K562 (cell line): ENCODE measurements around the gene ETHE1. TPM values are rescaled to one million over a fixed set of nuclear protein-coding genes. Genes with fewer than 3 reads are reported as not detected.

Experiments
- ATAC-seq: fragments of 200-7000 bp; cut with Tn5 transposase; 3 replicates; pipeline ENCODE4 v1.9.1; 2020; ENCODE audit warnings: moderate library complexity
- BruUV-seq: library from RNA; stranded (reverse); fragments of 400-500 nt; replicated peaks from 2 replicates; lab custom pipeline; 2021; lab: Mats Ljungman, UMichigan
- CTCF ChIA-PET: fragments of 300-600 bp; formaldehyde crosslinking; extraction: SDS; loops from one replicate; lab custom pipeline; 2021; ENCODE audit warnings: low intra/inter-chr PET ratio; lab: Yijun Ruan, JAX
- POLR2A ChIA-PET: fragments of 300-600, 350-650 bp; sonication (Branson Sonifier 250); formaldehyde crosslinking; extraction: SDS; loops from one replicate; lab custom pipeline; 2021; ENCODE audit warnings: antibody characterized with exemption, inconsistent platforms; lab: Yijun Ruan, JAX
- DNase-seq, 4 experiments: peaks; one replicate each; pipeline versions ENCODE4 v3.0.0 to v3.0.0-alpha.2; 2011 to 2018; ENCODE audit warnings: low spot score in 3 of 4, mixed read lengths in 3 of 4; ENCODE audit errors: extremely low read depth in 1 of 4
- FAIRE-seq: peaks from 2 replicates; lab custom pipeline; 2011; peaks lifted over from hg19 to GRCh38; lab: Jason Lieb, UNC
- H2AFZ ChIP-seq: 2 replicates; pipeline ENCODE4 v1.6.0; 2011; ENCODE audit warnings: low read depth, low read length, control low read depth, inconsistent platforms
- H3K27ac ChIP-seq: fragments of 200-600 bp; 3 replicates; pipeline ENCODE4 v1.8.0; 2011; ENCODE audit warnings: low read depth, mild to moderate bottlenecking, control low read depth, inconsistent platforms, low read length, moderate library complexity, mixed read lengths; ENCODE audit errors: extremely low read depth
- H3K27me3 ChIP-seq, 2 experiments: fragments of 300-600 bp in 1 of 2; 2 replicates in 1 of 2; 3 replicates in 1 of 2; pipeline versions ENCODE4 v1.6.0 to v1.8.0; 2011; ENCODE audit warnings: inconsistent platforms in 2 of 2, low read length in 2 of 2, mild to moderate bottlenecking in 1 of 2, mixed read lengths in 1 of 2, moderate library complexity in 1 of 2; ENCODE audit not compliant: control insufficient read depth in 2 of 2, insufficient read depth in 2 of 2
- H3K36me3 ChIP-seq: fragments of 300-600 bp; 3 replicates; pipeline ENCODE4 v1.8.0; 2011; ENCODE audit warnings: mild to moderate bottlenecking, low read length, inconsistent platforms; ENCODE audit not compliant: control insufficient read depth, insufficient read depth
- H3K4me1 ChIP-seq, 2 experiments: fragments of 200-600 bp in 1 of 2; replicated peaks in 1 of 2; 2 replicates in 1 of 2; 3 replicates in 1 of 2; pipeline versions ENCODE4 v1.5.1 to v1.8.0; 2011; ENCODE audit warnings: inconsistent platforms in 2 of 2, low read length in 2 of 2, mild to moderate bottlenecking in 1 of 2, mixed read lengths in 1 of 2, moderate library complexity in 1 of 2; ENCODE audit not compliant: control insufficient read depth in 2 of 2, insufficient read depth in 2 of 2
- H3K4me2 ChIP-seq: 2 replicates; pipeline ENCODE4 v1.6.1; 2011; ENCODE audit warnings: low read length, control low read depth, inconsistent platforms, mixed read lengths; ENCODE audit not compliant: insufficient read depth
- H3K4me3 ChIP-seq: fragments of 200-600 bp; sonication (generic), shearing (Covaris generic); 2 replicates; pipeline ENCODE4 v1.5.1; 2016; ENCODE audit warnings: control low read depth, inconsistent platforms
- H3K79me2 ChIP-seq: fragments of 200-600 bp; 3 replicates; pipeline ENCODE4 v1.8.0; 2011; ENCODE audit warnings: low read length, inconsistent platforms; ENCODE audit not compliant: control insufficient read depth, insufficient read depth
- H3K9ac ChIP-seq, 2 experiments: 2 replicates each; pipeline versions ENCODE4 v1.6.0 to v1.6.1; 2011; ENCODE audit warnings: low read depth in 2 of 2, low read length in 2 of 2, control low read depth in 1 of 2, inconsistent platforms in 1 of 2, mild to moderate bottlenecking in 1 of 2, mixed read lengths in 1 of 2; ENCODE audit not compliant: insufficient read depth in 1 of 2
- H3K9me1 ChIP-seq: one replicate; pipeline ENCODE4 v1.6.0; 2011; ENCODE audit warnings: inconsistent platforms, mild to moderate bottlenecking, low read length, moderate library complexity; ENCODE audit not compliant: control insufficient read depth, insufficient read depth
- H3K9me3 ChIP-seq: replicated peaks from 2 replicates; pipeline ENCODE4 v1.5.1; 2011; ENCODE audit warnings: low read depth, low read length, inconsistent platforms; ENCODE audit not compliant: control insufficient read depth, insufficient read depth
- H4K20me1 ChIP-seq: replicated peaks from 2 replicates; pipeline ENCODE4 v1.6.1; 2011; ENCODE audit warnings: low read length, inconsistent platforms, mixed read lengths; ENCODE audit not compliant: control insufficient read depth, insufficient read depth
- ARID1B ChIP-seq: fragments of 450-650 bp; IDR thresholded peaks from 2 replicates; pipeline ENCODE4 v1.6.1; 2016; ENCODE audit warnings: antibody characterized with exemption, mild to moderate bottlenecking, inconsistent platforms
- CBFA2T2 ChIP-seq: fragments of 450-650 bp; conservative IDR thresholded peaks from 2 replicates; pipeline ENCODE4 v1.6.1; 2017; ENCODE audit warnings: mild to moderate bottlenecking
- EHMT2 ChIP-seq: fragments of 450-650 bp; IDR thresholded peaks from 2 replicates; pipeline ENCODE4 v1.6.1; 2018; ENCODE audit warnings: antibody characterized with exemption
- HEY1 ChIP-seq: fragments of 250-450 bp; sonication (Bioruptor Pico); IDR thresholded peaks from 2 replicates; pipeline ENCODE4 v1.5.0; 2020; ENCODE audit warnings: mild to moderate bottlenecking, moderate library complexity, borderline replicate concordance
- JUN ChIP-seq, 2 experiments: sonication (generic) in 1 of 2; formaldehyde crosslinking in 1 of 2; IDR thresholded peaks; 2 replicates each; pipeline versions ENCODE4 v1.6.1 to v1.8.0; 2012 to 2022; ENCODE audit warnings: borderline replicate concordance in 2 of 2, mild to moderate bottlenecking in 2 of 2, improper control_type of control experiment in 1 of 2, low read depth in 1 of 2, low read length in 1 of 2, missing genetic modification reagents in 1 of 2
- MAFF ChIP-seq: IDR thresholded peaks from 2 replicates; pipeline ENCODE4 v1.6.1; 2012; ENCODE audit warnings: low read length, improper control_type of control experiment
- MAFK ChIP-seq: IDR thresholded peaks from 2 replicates; pipeline ENCODE4 v1.6.1; 2011; ENCODE audit warnings: low read length, improper control_type of control experiment
- MEF2A ChIP-seq: IDR thresholded peaks from 2 replicates; pipeline ENCODE4 v1.6.1; 2011; ENCODE audit warnings: low read depth, mild to moderate bottlenecking, low read length, moderate library complexity; ENCODE audit not compliant: control insufficient read depth
- PHF20 ChIP-seq: fragments of 450-650 bp; IDR thresholded peaks from 2 replicates; pipeline ENCODE4 v1.6.1; 2018; ENCODE audit not compliant: partially characterized antibody
- RFX5 ChIP-seq: IDR thresholded peaks from 2 replicates; pipeline ENCODE4 v1.6.1; 2011; ENCODE audit warnings: low read depth, mild to moderate bottlenecking, improper control_type of control experiment, low read length
- SIRT6 ChIP-seq: IDR thresholded peaks from one replicate; pipeline ENCODE4 v1.6.1; 2012; ENCODE audit warnings: low read depth, mild to moderate bottlenecking, control low read depth, inconsistent platforms, low read length, moderate library complexity
- SIX5 ChIP-seq, 2 experiments: IDR thresholded peaks; 2 replicates each; pipeline ENCODE4 v1.6.1; 2011; ENCODE audit warnings: low read length in 2 of 2, borderline replicate concordance in 1 of 2, low read depth in 1 of 2, mild to moderate bottlenecking in 1 of 2, moderate library complexity in 1 of 2; ENCODE audit not compliant: insufficient read depth in 1 of 2
- SMARCA4 ChIP-seq: fragments of 450-650 bp; IDR thresholded peaks from 2 replicates; pipeline ENCODE4 v1.6.1; 2016
- SRSF3 ChIP-seq: fragments of 200-400 bp; formaldehyde crosslinking; IDR thresholded peaks from 2 replicates; pipeline ENCODE4 v1.6.1; 2016; ENCODE audit warnings: mild to moderate bottlenecking, low read length, moderate library complexity; ENCODE audit not compliant: insufficient read depth
- ZNF121 ChIP-seq: sonication (generic); formaldehyde crosslinking; conservative IDR thresholded peaks from 2 replicates; pipeline ENCODE4 v1.8.0; 2022; ENCODE audit warnings: missing genetic modification reagents
- ZNF239 ChIP-seq: fragments of 250-450 bp; sonication (Bioruptor Pico); IDR thresholded peaks from 2 replicates; pipeline ENCODE4 v1.4.0; 2020; ENCODE audit warnings: mild to moderate bottlenecking
- ZNF384 ChIP-seq: IDR thresholded peaks from 2 replicates; pipeline ENCODE4 v1.6.1; 2012; ENCODE audit warnings: low read depth, low read length, improper control_type of control experiment
- ZNF551 ChIP-seq: fragments of 250-450 bp; sonication (Bioruptor Pico); IDR thresholded peaks from 2 replicates; pipeline ENCODE4 v1.5.0; 2021; ENCODE audit warnings: mild to moderate bottlenecking, moderate library complexity
- ZNF766 ChIP-seq: fragments of 200-800 bp; sonication (Bioruptor generic); conservative IDR thresholded peaks from 2 replicates; pipeline ENCODE4 v1.6.1; 2016; ENCODE audit warnings: missing genetic modification characterization, missing compliant biosample characterization
- WGBS: fragments of 100-300 bp; shearing (Covaris generic); methylation state at CpG from one replicate; pipeline ENCODE4 v1.1.6; 2016; ENCODE audit warnings: low coverage, mixed read lengths; ENCODE audit not compliant: insufficient coverage; ENCODE audit errors: missing lambda C conversion rate; 5-methylcytosine and 5-hydroxymethylcytosine counted together
- in situ Hi-C: fragments of 300-500 bp; cut with MboI; formaldehyde crosslinking; loops from 4 replicates; pipeline ENCODE4 v1.15.0; 2018; ENCODE audit warnings: inconsistent platforms, mixed read lengths
- intact Hi-C: fragments of 100-400 bp; cut with micrococcal nuclease; formaldehyde crosslinking; loops from 2 replicates; pipeline ENCODE4 v1.14.2; 2022
- polyA plus RNA-seq, 8 experiments: library from polyadenylated mRNA; depleted of rRNA in 4 of 8; stranded (reverse) in 5 of 8; unstranded in 3 of 8; fragments of >200 nt; fragmentation: Nextera tagmentation in 2 of 8; fragmentation: Illumina TruSeq in 1 of 8; extraction: Ambion mirVana in 2 of 8; extraction: Trizol in 1 of 8; gene quantifications; 2 replicates each; pipeline versions ENCODE4 v1.2.1 to v1.2.3, GENCODE V29; 2011 to 2014; ENCODE audit warnings: inconsistent platforms in 1 of 8, missing spikeins in 1 of 8
- total RNA-seq, 7 experiments: library from RNA; depleted of rRNA in 6 of 7; stranded (reverse); fragments of >200 nt in 6 of 7; fragmentation: Illumina TruSeq in 2 of 7; extraction: Trizol in 2 of 7; gene quantifications; 2 replicates each; pipeline versions ENCODE4 v1.2.1 to v1.2.3, GENCODE V29; 2011 to 2021; ENCODE audit warnings: low replicate concordance in 1 of 7
- TF ChIP-seq, protein P1 (sequence below): fragments of 250-450 bp; sonication (Bioruptor Pico); IDR thresholded peaks from 2 replicates; pipeline ENCODE4 v1.4.0; 2020; ENCODE audit warnings: borderline replicate concordance
- TF ChIP-seq, protein P2 (sequence below): fragments of 450-650 bp; IDR thresholded peaks from 2 replicates; pipeline ENCODE4 v1.6.1; 2016; ENCODE audit warnings: missing biosample characterization, missing genetic modification characterization

Gene ETHE1
- total and polyA plus RNA-seq, 9 of the 15 experiments (the other 6 are each of a cell fraction or from before 2014, with no cell fraction given), result 2.9 to 21.0 (median 10.2) TPM

GRCh38 chr19:43457809-43458208 lies 69.2 kb downstream of the ETHE1 start:
- no TSS peak for BruUV-seq
- H3K27ac ChIP-seq, result no peak overlapping the region
- in situ Hi-C loops (no loop called here), intact Hi-C loops (no loop called here)
- 15% methylated on average over 4 of the region's 4 CpGs for WGBS
- POLR2A ChIA-PET, result interaction anchor here (0.6 to 1.2 kb wide), 3 partner anchors 9 to 802 kb away, joined by 3 to 4 read pairs (median 3); no protein-coding TSS in a partner anchor
- H2AFZ ChIP-seq, result peak overlapping the region; percentile 62
- H3K9ac ChIP-seq, result peak overlapping the region in 1 of 2 experiments; percentile 62; a peak in 1 of 4 replicates
- H3K27me3 ChIP-seq, result peaks cover 17 to 18% of the 10 kb centered on the region in 2 experiments; a peak in 4 of 5 replicates
- H3K4me3 ChIP-seq, result no peak overlapping the region
- DNase-seq (peak in 2 of 4 experiments; percentile 51), FAIRE-seq (peak; percentile 80), ATAC-seq (peak; percentile 71)
- no peaks in the 10 kb centered on the region for H4K20me1 ChIP-seq
- CTCF ChIA-PET, result no interaction called here
- peaks cover 7 to 11% of the 10 kb centered on the region in 2 experiments; a peak in 3 of 5 replicates for H3K4me1 ChIP-seq
- no peaks in the 10 kb centered on the region for H3K9me1 ChIP-seq
- H3K36me3 ChIP-seq, result no peaks in the 10 kb centered on the region
- H3K79me2 ChIP-seq, result no peaks in the 10 kb centered on the region
- no peak overlapping the region for H3K4me2 ChIP-seq
- no peaks in the 10 kb centered on the region for H3K9me3 ChIP-seq
- TF ChIP-seq SIX5 (IDR thresholded peaks at IDR 0.05; ENCODE audit: borderline replicate concordance in 1 of 2, insufficient read depth in 1 of 2, low read depth in 1 of 2, low read length in 2 of 2), result no peak
- TF ChIP-seq ZNF121 (CRISPR knock-in tag), result 0 out of 2 replicates have a peak, but pooled peaks have one; percentile 32
- TF ChIP-seq JUN (IDR thresholded peaks at IDR 0.05; ENCODE audit: borderline replicate concordance, low read depth, low read length), result 0 out of 2 replicates have a peak, but pooled peaks have one; percentile 16
- TF ChIP-seq JUN (CRISPR knock-in tag; IDR thresholded peaks at IDR 0.05; ENCODE audit: borderline replicate concordance), result no peak
- no peak for TF ChIP-seq SRSF3
- no peak for TF ChIP-seq ZNF766 (CRISPR knock-in tag)
- no peak for TF ChIP-seq RFX5
- no peak for TF ChIP-seq ZNF551
- peak; percentile 22; the same call in 1 of the 2 replicates for TF ChIP-seq MAFF
- TF ChIP-seq ZNF384, result peak; percentile 35; the same call in 1 of the 2 replicates
- peak; percentile 52; the same call in 1 of the 2 replicates for TF ChIP-seq SMARCA4
- TF ChIP-seq ARID1B, result peak; percentile 59
- TF ChIP-seq, protein P1, sequence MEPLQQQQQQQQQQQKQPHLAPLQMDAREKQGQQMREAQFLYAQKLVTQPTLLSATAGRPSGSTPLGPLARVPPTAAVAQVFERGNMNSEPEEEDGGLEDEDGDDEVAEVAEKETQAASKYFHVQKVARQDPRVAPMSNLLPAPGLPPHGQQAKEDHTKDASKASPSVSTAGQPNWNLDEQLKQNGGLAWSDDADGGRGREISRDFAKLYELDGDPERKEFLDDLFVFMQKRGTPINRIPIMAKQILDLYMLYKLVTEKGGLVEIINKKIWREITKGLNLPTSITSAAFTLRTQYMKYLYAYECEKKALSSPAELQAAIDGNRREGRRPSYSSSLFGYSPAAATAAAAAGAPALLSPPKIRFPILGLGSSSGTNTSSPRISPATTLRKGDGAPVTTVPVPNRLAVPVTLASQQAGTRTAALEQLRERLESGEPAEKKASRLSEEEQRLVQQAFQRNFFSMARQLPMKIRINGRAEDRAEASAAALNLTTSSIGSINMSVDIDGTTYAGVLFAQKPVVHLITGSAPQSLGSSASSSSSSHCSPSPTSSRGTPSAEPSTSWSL (CRISPR knock-in tag), result no peak
- TF ChIP-seq MAFK, result peak; percentile 43; the same call in 1 of the 2 replicates
- no peak for TF ChIP-seq HEY1 (CRISPR knock-in tag)
- TF ChIP-seq MEF2A, result peak; percentile 75
- peak; percentile 61; the same call in 1 of the 2 replicates for TF ChIP-seq EHMT2
- TF ChIP-seq ZNF239 (CRISPR knock-in tag), result no peak
- 0 out of 2 replicates have a peak, but pooled peaks have one; percentile 7 for TF ChIP-seq CBFA2T2
- TF ChIP-seq SIRT6, result no peak
- TF ChIP-seq, protein P2, sequence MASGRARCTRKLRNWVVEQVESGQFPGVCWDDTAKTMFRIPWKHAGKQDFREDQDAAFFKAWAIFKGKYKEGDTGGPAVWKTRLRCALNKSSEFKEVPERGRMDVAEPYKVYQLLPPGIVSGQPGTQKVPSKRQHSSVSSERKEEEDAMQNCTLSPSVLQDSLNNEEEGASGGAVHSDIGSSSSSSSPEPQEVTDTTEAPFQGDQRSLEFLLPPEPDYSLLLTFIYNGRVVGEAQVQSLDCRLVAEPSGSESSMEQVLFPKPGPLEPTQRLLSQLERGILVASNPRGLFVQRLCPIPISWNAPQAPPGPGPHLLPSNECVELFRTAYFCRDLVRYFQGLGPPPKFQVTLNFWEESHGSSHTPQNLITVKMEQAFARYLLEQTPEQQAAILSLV (tag), result no peak
- TF ChIP-seq PHF20, result no peak
